Parietal lobe (tissue), 1 donor: ENCODE measurements around the gene CLECL1. TPM values are rescaled to one million over a fixed set of nuclear protein-coding genes. Genes with fewer than 3 reads are reported as not detected.

Experiments used
- total RNA-seq: library from RNA; depleted of rRNA; stranded (reverse); fragments of >200 nt; gene quantifications from one replicate; pipeline ENCODE4 v1.2.3, GENCODE V29; 2014

Gene CLECL1
- total RNA-seq = not detected

GRCh38 chr12:9732921-9733461 is at the start of gene CLECL1:
Gene CLECL1 (minus strand): TSS chr12:9733097.

GRCh38 chr12:9760699-9761418 is 28.0 kb upstream of the CLECL1 start, which contains the start of gene CD69:
Gene CD69 (minus strand): TSS chr12:9760901. CDS start chr12:9760820, 81 bp downstream.

Other genes starting within 250 kb of the CLECL1 start
- not detected for gene KLRB1, start 125.2 kb downstream of the CLECL1 start, total RNA-seq
- gene CLEC2D, start 63.4 kb downstream of the CLECL1 start, total RNA-seq = 17.8 TPM
- gene CD69, start 27.8 kb upstream of the CLECL1 start, total RNA-seq = not detected
- gene KLRF1, start 94.4 kb upstream of the CLECL1 start, total RNA-seq = not detected
- 0.63 TPM for gene CLEC2B, start 136.3 kb upstream of the CLECL1 start, total RNA-seq
- not detected for gene KLRF2, start 148.4 kb upstream of the CLECL1 start, total RNA-seq
- not detected for gene CLEC2A, start 199.3 kb upstream of the CLECL1 start, total RNA-seq
- not detected for gene CLEC12A, start 238.3 kb upstream of the CLECL1 start, total RNA-seq